Measurements from ENCODE around the gene DYNLT2B. TPM values are rescaled to one million over a fixed set of nuclear protein-coding genes. Genes with fewer than 3 reads are reported as not detected.

The DYNLT2B gene
- total and polyA plus RNA-seq, 2 experiments from 2014 or later: 10.9 to 23.5 TPM

- WGBS (ENCODE audit: low lambda C conversion rate, missing lambda C conversion rate): 100% methylated on average over 2 of the region's 2 CpGs
- Histone ChIP-seq H4K20me1 (ENCODE audit: insufficient read depth, poor library complexity, severe bottlenecking) (no peaks in the 10 kb centered on the region), H3K79me2 (no peaks in the 10 kb centered on the region), H3K4me3 (no peak overlapping the region), H3K4me2 (no peak overlapping the region), H3K36me3 (replicated peaks; ENCODE audit: insufficient read depth, low read depth) (no peaks in the 10 kb centered on the region), H3K9me3 (ENCODE audit: low read depth) (no peaks in the 10 kb centered on the region), H3K27me3 (no peaks in the 10 kb centered on the region), H3K4me1 (ENCODE audit: insufficient read depth) (no peaks in the 10 kb centered on the region), H3K27ac (no peak overlapping the region), H2AFZ (no peak overlapping the region), H3K9me2 (replicated peaks; ENCODE audit: insufficient read depth) (no peaks in the 10 kb centered on the region)
- TF ChIP-seq EZH2phosphoT487 (IDR thresholded peaks at IDR 0.05; ENCODE audit: low read depth, severe bottlenecking, unreplicated experiment) (no peak), EZH2 (IDR thresholded peaks at IDR 0.05; ENCODE audit: borderline replicate concordance) (no peak)
- TF ChIP-seq, protein P1, sequence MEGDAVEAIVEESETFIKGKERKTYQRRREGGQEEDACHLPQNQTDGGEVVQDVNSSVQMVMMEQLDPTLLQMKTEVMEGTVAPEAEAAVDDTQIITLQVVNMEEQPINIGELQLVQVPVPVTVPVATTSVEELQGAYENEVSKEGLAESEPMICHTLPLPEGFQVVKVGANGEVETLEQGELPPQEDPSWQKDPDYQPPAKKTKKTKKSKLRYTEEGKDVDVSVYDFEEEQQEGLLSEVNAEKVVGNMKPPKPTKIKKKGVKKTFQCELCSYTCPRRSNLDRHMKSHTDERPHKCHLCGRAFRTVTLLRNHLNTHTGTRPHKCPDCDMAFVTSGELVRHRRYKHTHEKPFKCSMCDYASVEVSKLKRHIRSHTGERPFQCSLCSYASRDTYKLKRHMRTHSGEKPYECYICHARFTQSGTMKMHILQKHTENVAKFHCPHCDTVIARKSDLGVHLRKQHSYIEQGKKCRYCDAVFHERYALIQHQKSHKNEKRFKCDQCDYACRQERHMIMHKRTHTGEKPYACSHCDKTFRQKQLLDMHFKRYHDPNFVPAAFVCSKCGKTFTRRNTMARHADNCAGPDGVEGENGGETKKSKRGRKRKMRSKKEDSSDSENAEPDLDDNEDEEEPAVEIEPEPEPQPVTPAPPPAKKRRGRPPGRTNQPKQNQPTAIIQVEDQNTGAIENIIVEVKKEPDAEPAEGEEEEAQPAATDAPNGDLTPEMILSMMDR (IDR thresholded peaks at IDR 0.05; ENCODE audit: poor library complexity): no peak
- no peak for DNase-seq (ENCODE audit: low spot score)
Observed at GRCh38 chr3:196298521-196298920, 19.5 kb downstream of the DYNLT2B start.

- Histone ChIP-seq H3K79me2 (no peaks in the 10 kb centered on the region), H2AFZ (no peak overlapping the region), H3K36me3 (replicated peaks; ENCODE audit: insufficient read depth, low read depth) (no peaks in the 10 kb centered on the region), H3K9me3 (ENCODE audit: low read depth) (no peaks in the 10 kb centered on the region), H3K4me2 (no peak overlapping the region), H3K9me2 (replicated peaks; ENCODE audit: insufficient read depth) (no peaks in the 10 kb centered on the region), H3K4me3 (no peak overlapping the region), H3K4me1 (ENCODE audit: insufficient read depth) (no peaks in the 10 kb centered on the region), H4K20me1 (ENCODE audit: insufficient read depth, poor library complexity, severe bottlenecking) (no peaks in the 10 kb centered on the region), H3K27ac (no peak overlapping the region), H3K27me3 (no peaks in the 10 kb centered on the region)
- WGBS (ENCODE audit: low lambda C conversion rate, missing lambda C conversion rate): 84% methylated on average over 5 of the region's 5 CpGs
- no peak for DNase-seq (ENCODE audit: low spot score)
- TF ChIP-seq EZH2 (IDR thresholded peaks at IDR 0.05; ENCODE audit: borderline replicate concordance): no peak
- TF ChIP-seq EZH2phosphoT487 (IDR thresholded peaks at IDR 0.05; ENCODE audit: low read depth, severe bottlenecking, unreplicated experiment): no peak
- TF ChIP-seq, protein P1 (IDR thresholded peaks at IDR 0.05; ENCODE audit: poor library complexity): no peak
Observed at GRCh38 chr3:196292286-196292923, 25.6 kb downstream of the DYNLT2B start.

- H3K27me3 ChIP-seq: no peaks in the 10 kb centered on the region
- DNase-seq (ENCODE audit: low spot score): no peak
Observed at GRCh38 chr3:196288141-196288460, 29.9 kb downstream of the DYNLT2B start.

More at GRCh38 chr3:196288141-196288460, 29.9 kb downstream of the DYNLT2B start:
- no peaks in the 10 kb centered on the region for H3K36me3 ChIP-seq (replicated peaks; ENCODE audit: insufficient read depth, low read depth)
- no peaks in the 10 kb centered on the region for H3K9me2 ChIP-seq (replicated peaks; ENCODE audit: insufficient read depth)
- no peak for TF ChIP-seq EZH2phosphoT487 (IDR thresholded peaks at IDR 0.05; ENCODE audit: low read depth, severe bottlenecking, unreplicated experiment)
- TF ChIP-seq, protein P1 (IDR thresholded peaks at IDR 0.05; ENCODE audit: poor library complexity): no peak
- no peak for TF ChIP-seq EZH2 (IDR thresholded peaks at IDR 0.05; ENCODE audit: borderline replicate concordance)
- H3K9me3 ChIP-seq (ENCODE audit: low read depth): no peaks in the 10 kb centered on the region
- H3K4me3 ChIP-seq: peak overlapping the region; percentile 58
- WGBS (ENCODE audit: low lambda C conversion rate, missing lambda C conversion rate): 4% methylated on average over 17 of the region's 17 CpGs
- H3K79me2 ChIP-seq: peaks cover 38% of the 10 kb centered on the region
- peaks cover 6% of the 10 kb centered on the region for H3K4me1 ChIP-seq (ENCODE audit: insufficient read depth)
- peak overlapping the region; percentile 96 for H3K27ac ChIP-seq
- H2AFZ ChIP-seq: peak overlapping the region; percentile 93
- peaks cover 7% of the 10 kb centered on the region for H4K20me1 ChIP-seq (ENCODE audit: insufficient read depth, poor library complexity, severe bottlenecking)
- H3K4me2 ChIP-seq: peak overlapping the region; percentile 85
